Karpas-422 (cell line): Measurements from ENCODE around the gene RLN3. TPM values are rescaled to one million over a fixed set of nuclear protein-coding genes. Genes with fewer than 3 reads are reported as not detected.

ENCODE experiments used
- DNase-seq: peaks from one replicate; pipeline ENCODE4 v3.0.0-alpha.2; 2015
- H2AFZ ChIP-seq: fragments of 200-600 bp; sonication (generic); 2 replicates; pipeline ENCODE4 v1.6.1; 2014; ENCODE audit warnings: antibody characterized with exemption, low read length, mixed read lengths
- H3K27ac ChIP-seq: fragments of 200-600 bp; sonication (generic); 2 replicates; pipeline ENCODE4 v1.5.1; 2014; ENCODE audit warnings: mild to moderate bottlenecking, low read length, moderate library complexity
- H3K27me3 ChIP-seq: fragments of 200-600 bp; sonication (generic); 2 replicates; pipeline ENCODE4 v1.6.1; 2014; ENCODE audit warnings: low read length, mixed read lengths
- H3K36me3 ChIP-seq: fragments of 200-600 bp; sonication (generic); 2 replicates; pipeline ENCODE4 v1.6.1; 2014; ENCODE audit warnings: low read length, mixed read lengths; ENCODE audit not compliant: insufficient read depth
- H3K4me1 ChIP-seq: fragments of 200-600 bp; sonication (generic); 2 replicates; pipeline ENCODE4 v1.6.1; 2014; ENCODE audit warnings: mild to moderate bottlenecking, low read length, mixed read lengths
- H3K4me2 ChIP-seq: fragments of 200-600 bp; sonication (generic); 2 replicates; pipeline ENCODE4 v1.6.1; 2014; ENCODE audit warnings: low read length, low read depth, mild to moderate bottlenecking; ENCODE audit not compliant: poor library complexity, severe bottlenecking
- H3K4me3 ChIP-seq: fragments of 200-600 bp; sonication (generic); 2 replicates; pipeline ENCODE4 v1.5.1; 2014; ENCODE audit warnings: mild to moderate bottlenecking, antibody characterized with exemption, low read length, mixed read lengths
- H3K79me2 ChIP-seq: fragments of 200-600 bp; sonication (generic); 2 replicates; pipeline ENCODE4 v1.6.1; 2014; ENCODE audit warnings: mild to moderate bottlenecking, low read length, mixed read lengths
- H3K9ac ChIP-seq: fragments of 200-600 bp; sonication (generic); 2 replicates; pipeline ENCODE4 v1.6.0; 2014; ENCODE audit warnings: low read length
- H3K9me2 ChIP-seq: fragments of 200-600 bp; sonication (generic), shearing (Covaris generic); replicated peaks from 2 replicates; pipeline ENCODE4 v1.6.0; 2014; ENCODE audit warnings: mild to moderate bottlenecking, low read length, moderate library complexity; ENCODE audit not compliant: insufficient read depth
- H3K9me3 ChIP-seq: fragments of 300-700, 200-600 bp; sonication (generic); 2 replicates; pipeline ENCODE4 v1.6.1; 2014; ENCODE audit warnings: low read length, mixed read lengths
- H4K20me1 ChIP-seq: fragments of 200-600 bp; sonication (generic); 2 replicates; pipeline ENCODE4 v1.6.1; 2014; ENCODE audit warnings: mild to moderate bottlenecking, antibody characterized with exemption, low read length, low read depth; ENCODE audit not compliant: insufficient read depth
- total RNA-seq: library from RNA; depleted of rRNA; stranded (reverse); fragments of >200 nt; shearing (Covaris generic); gene quantifications from 2 replicates; pipeline ENCODE4 v1.2.3, GENCODE V29; 2014; ENCODE audit warnings: low replicate concordance; rRNA removed

RLN3 gene
- total RNA-seq, 1 experiment from 2014 or later = not detected

DNA sequence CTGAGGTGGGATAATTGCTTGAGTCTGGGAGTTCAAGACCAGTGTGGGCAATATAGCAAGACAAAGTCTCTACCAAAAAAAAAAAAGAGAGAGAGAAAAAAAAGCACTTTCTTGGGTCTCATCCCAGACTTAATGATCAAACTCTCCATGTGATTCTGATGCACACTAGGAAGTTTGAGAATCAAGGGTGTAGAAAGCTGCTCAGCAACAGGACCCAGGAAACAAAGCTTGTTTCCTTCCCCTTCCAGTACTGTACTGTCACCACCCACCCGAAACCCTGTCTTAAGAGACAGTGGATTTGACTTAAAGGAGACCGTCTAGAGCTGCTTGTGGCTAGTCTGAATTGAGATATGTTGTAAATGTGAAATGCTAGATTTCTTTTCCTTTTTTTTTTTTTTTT is 50.5 kb downstream of the RLN3 start:
- H3K9me3 ChIP-seq = no peaks in the 10 kb centered on the region
- peaks cover 37% of the 10 kb centered on the region for H3K4me1 ChIP-seq
- H3K27ac ChIP-seq = no peak overlapping the region
- no peak overlapping the region for H3K9ac ChIP-seq
- no peaks in the 10 kb centered on the region for H3K27me3 ChIP-seq
- H3K9me2 ChIP-seq = no peaks in the 10 kb centered on the region
- H3K4me3 ChIP-seq = no peak overlapping the region
- H3K79me2 ChIP-seq = no peaks in the 10 kb centered on the region
- no peak overlapping the region for H2AFZ ChIP-seq
- H4K20me1 ChIP-seq = no peaks in the 10 kb centered on the region
- DNase-seq = peak; percentile 35
- no peaks in the 10 kb centered on the region for H3K36me3 ChIP-seq
- no peak overlapping the region for H3K4me2 ChIP-seq

Other genes starting within 250 kb of the RLN3 start
- 6.8 and 7.3 TPM in 2 replicates for gene ZSWIM4, start 232.7 kb upstream of the RLN3 start, total RNA-seq
- not detected in 2 replicates for gene NANOS3, start 151.0 kb upstream of the RLN3 start, total RNA-seq
- 0.47 TPM in 1 of 2 replicates, not detected in the other for gene BRME1, start 122.0 kb upstream of the RLN3 start, total RNA-seq
- 9.9 and 28.6 TPM in 2 replicates for gene CC2D1A, start 121.9 kb upstream of the RLN3 start, total RNA-seq
- gene PODNL1, start 89.7 kb upstream of the RLN3 start, total RNA-seq = not detected in 2 replicates
- 15.1 and 41.4 TPM in 2 replicates for gene DCAF15, start 75.6 kb upstream of the RLN3 start, total RNA-seq
- 1.2 and 2.3 TPM in 2 replicates for gene RFX1, start 21.8 kb upstream of the RLN3 start, total RNA-seq
- 0.67 and 1.9 TPM in 2 replicates for gene IL27RA, start 3.6 kb downstream of the RLN3 start, total RNA-seq
- gene PALM3, start 33.9 kb downstream of the RLN3 start, total RNA-seq = not detected in 2 replicates
- gene MISP3, start 44.6 kb downstream of the RLN3 start, total RNA-seq = 0.71 and 4.2 TPM in 2 replicates
- 0.37 and 2.8 TPM in 2 replicates for gene C19orf67, start 57.6 kb downstream of the RLN3 start, total RNA-seq
- gene SAMD1, start 62.6 kb downstream of the RLN3 start, total RNA-seq = 31.8 and 81.5 TPM in 2 replicates
- gene PRKACA, start 89.6 kb downstream of the RLN3 start, total RNA-seq = 24.0 and 26.5 TPM in 2 replicates
- 27.1 and 34.9 TPM in 2 replicates for gene ASF1B, start 108.4 kb downstream of the RLN3 start, total RNA-seq
- gene ADGRL1, start 178.0 kb downstream of the RLN3 start, total RNA-seq = 0.40 and 1.2 TPM in 2 replicates